GM12878 (cell line): ENCODE data around the gene LIMK1. TPM values are rescaled to one million over a fixed set of nuclear protein-coding genes. Genes with fewer than 3 reads are reported as not detected.

Experiments
- ATAC-seq: fragments of 200-7000 bp; cut with Tn5 transposase; 3 replicates; pipeline ENCODE4 v1.9.1; 2020; ENCODE audit warnings: mild to moderate bottlenecking, moderate library complexity
- BruUV-seq: library from RNA; stranded (reverse); fragments of 400-500 nt; replicated peaks from 2 replicates; lab custom pipeline; 2021; lab: Mats Ljungman, UMichigan
- CTCF ChIA-PET: fragments of 300-600 bp; sonication (Branson Sonifier 250); formaldehyde crosslinking; extraction: SDS; loops from one replicate; lab custom pipeline; 2021; ENCODE audit warnings: inconsistent platforms; lab: Yijun Ruan, JAX
- POLR2A ChIA-PET: fragments of 350-600 bp; formaldehyde crosslinking; extraction: SDS; loops from one replicate; lab custom pipeline; 2021; ENCODE audit warnings: inconsistent platforms; lab: Charles Lee
- RAD21 ChIA-PET: fragments of 300-600 bp; sonication (Branson Sonifier 250); formaldehyde crosslinking; loops from one replicate; lab custom pipeline; 2023; ENCODE audit warnings: antibody characterized with exemption; ENCODE audit not compliant: unreplicated experiment; lab: Charles Lee
- SMC1A ChIA-PET: fragments of 300-600 bp; sonication (Branson Sonifier 250); formaldehyde crosslinking; loops from one replicate; lab custom pipeline; 2023; ENCODE audit not compliant: unreplicated experiment, uncharacterized antibody; lab: Charles Lee
- DNase-seq: peaks from one replicate; pipeline ENCODE4 v3.0.0-alpha.2; 2011; ENCODE audit warnings: low read depth, low spot score
- FAIRE-seq: peaks from 3 replicates; lab custom pipeline; 2011; peaks lifted over from hg19 to GRCh38; lab: Jason Lieb, UNC
- H2AFZ ChIP-seq: 2 replicates; pipeline ENCODE4 v1.6.0; 2011; ENCODE audit warnings: low read depth, low read length, control low read depth; ENCODE audit not compliant: control insufficient read depth
- H3K27ac ChIP-seq: 2 replicates; pipeline ENCODE4 v1.5.1; 2011; ENCODE audit warnings: control low read depth; ENCODE audit not compliant: control insufficient read depth, insufficient read depth
- H3K27me3 ChIP-seq, 2 experiments: replicated peaks in 1 of 2; 2 replicates each; pipeline versions ENCODE4 v1.6.0 to v1.6.1; 2011; ENCODE audit warnings: low read length in 1 of 2; ENCODE audit not compliant: control insufficient read depth in 2 of 2, insufficient read depth in 2 of 2
- H3K36me3 ChIP-seq, 2 experiments: 2 replicates each; pipeline ENCODE4 v1.5.1; 2011; ENCODE audit warnings: low read length in 1 of 2; ENCODE audit not compliant: control insufficient read depth in 2 of 2, insufficient read depth in 2 of 2
- H3K4me1 ChIP-seq: 2 replicates; pipeline ENCODE4 v1.6.1; 2011; ENCODE audit warnings: mild to moderate bottlenecking, low read length, moderate library complexity, mixed read lengths; ENCODE audit not compliant: control insufficient read depth, insufficient read depth
- H3K4me2 ChIP-seq: 2 replicates; pipeline ENCODE4 v1.6.0; 2011; ENCODE audit warnings: control low read depth; ENCODE audit not compliant: control insufficient read depth, insufficient read depth
- H3K4me3 ChIP-seq: fragments of 200-600 bp; sonication (generic); 2 replicates; pipeline ENCODE4 v1.5.1; 2016
- H3K79me2 ChIP-seq: 2 replicates; pipeline ENCODE4 v1.6.0; 2011; ENCODE audit warnings: low read length; ENCODE audit not compliant: control insufficient read depth, insufficient read depth
- H3K9ac ChIP-seq: 2 replicates; pipeline ENCODE4 v1.8.0; 2011; ENCODE audit warnings: low read length, control low read depth, mixed read lengths; ENCODE audit not compliant: control insufficient read depth, insufficient read depth
- H3K9me3 ChIP-seq: replicated peaks from 3 replicates; pipeline ENCODE4 v1.5.1; 2011; ENCODE audit warnings: mild to moderate bottlenecking, low read length; ENCODE audit not compliant: control insufficient read depth, insufficient read depth
- H4K20me1 ChIP-seq: 2 replicates; pipeline ENCODE4 v1.6.0; 2011; ENCODE audit not compliant: control insufficient read depth, insufficient read depth
- MEF2A ChIP-seq: IDR thresholded peaks from 2 replicates; pipeline ENCODE4 v1.6.1; 2011; ENCODE audit warnings: low read depth, mild to moderate bottlenecking, low read length, moderate library complexity; ENCODE audit not compliant: insufficient read depth
- RCOR1 ChIP-seq: conservative IDR thresholded peaks from 2 replicates; pipeline ENCODE4 v1.6.1; 2012; ENCODE audit warnings: low read depth, low read length, improper control_type of control experiment
- TAF1 ChIP-seq: IDR thresholded peaks from 2 replicates; pipeline ENCODE4 v1.6.1; 2011; ENCODE audit warnings: mild to moderate bottlenecking, low read depth, low read length, borderline replicate concordance
- WGBS: methylation state at CpG from one replicate; pipeline ENCODE4 v1.1.6; 2016; ENCODE audit warnings: low lambda C conversion rate; ENCODE audit not compliant: insufficient replicate concordance, insufficient coverage; ENCODE audit errors: missing lambda C conversion rate; 5-methylcytosine and 5-hydroxymethylcytosine counted together
- in situ Hi-C: fragments of 300-500 bp; cut with MboI; formaldehyde crosslinking; loops from 9 replicates; pipeline ENCODE4 v1.14.3; 2018; ENCODE audit warnings: mixed read lengths
- intact Hi-C: fragments of 100-400 bp; cut with micrococcal nuclease; formaldehyde crosslinking; loops from one replicate; pipeline ENCODE4 v1.14.2; 2022; ENCODE audit not compliant: unreplicated experiment
- polyA plus RNA-seq, 11 experiments: library from polyadenylated mRNA; depleted of rRNA in 4 of 11; unstranded in 6 of 11; stranded (reverse) in 5 of 11; fragments of >200 nt; fragmentation: Nextera tagmentation in 4 of 11; fragmentation: Illumina TruSeq in 1 of 11; extraction: Ambion mirVana in 4 of 11; extraction: Trizol in 1 of 11; gene quantifications; 1 replicate in 1 of 11; 2 replicates in 10 of 11; pipeline versions ENCODE4 v1.2.1 to v1.2.3, GENCODE V29; 2011 to 2016; ENCODE audit warnings: inconsistent platforms in 2 of 11, missing spikeins in 2 of 11, low read depth in 1 of 11
- total RNA-seq, 4 experiments: library from RNA; depleted of rRNA in 3 of 4; stranded (reverse); fragments of >200 nt in 3 of 4; fragmentation: Illumina TruSeq in 1 of 4; extraction: Trizol in 1 of 4; gene quantifications; 2 replicates each; pipeline versions ENCODE4 v1.2.1 to v1.2.3, GENCODE V29; 2013 to 2021

LIMK1 gene
- total and polyA plus RNA-seq, 10 of the 15 experiments (the other 5 are each of a cell fraction or from before 2014, with no cell fraction given): 0.71 to 59.4 (median 28.8) TPM

DNA sequence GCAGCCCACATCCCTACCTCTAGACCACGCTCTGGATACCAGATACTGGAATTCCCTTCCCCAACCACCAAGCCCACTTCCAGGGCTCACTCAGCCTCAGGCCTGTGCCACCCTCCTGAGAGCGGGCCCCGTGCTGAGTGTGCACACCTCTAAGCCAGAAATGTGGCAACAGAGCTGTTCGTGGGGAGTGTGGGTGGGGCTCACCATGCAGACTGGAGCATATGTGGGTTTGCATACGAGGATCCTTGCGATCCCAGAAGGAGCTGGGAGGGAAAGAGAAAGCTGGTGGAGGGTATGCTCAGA, 13.0 kb upstream of the LIMK1 start:
- H3K27ac ChIP-seq: no peak overlapping the region
- in situ Hi-C loops: no loop called here
- RAD21 ChIA-PET: interaction anchor here (0.6 to 1.0 kb wide), 2 partner anchors 136 to 195 kb away, joined by 4 to 7 read pairs; no protein-coding TSS in a partner anchor
- SMC1A ChIA-PET: interaction anchor here (0.6 to 2.4 kb wide), 10 partner anchors 30 to 137 kb away, joined by 3 to 8 read pairs (median 3); no protein-coding TSS in a partner anchor
- POLR2A ChIA-PET: interaction anchor here (0.6 to 0.7 kb wide), 2 partner anchors 106 to 120 kb away, joined by 3 to 7 read pairs; no protein-coding TSS in a partner anchor
- BruUV-seq: no TSS peak
- no peaks in the 10 kb centered on the region; a peak in 1 of 4 replicates for H3K36me3 ChIP-seq
- H3K4me1 ChIP-seq: no peaks in the 10 kb centered on the region
- H3K4me3 ChIP-seq: no peak overlapping the region
- no peak for FAIRE-seq
- CTCF ChIA-PET: interaction anchor here (0.8 to 5.1 kb wide), 8 partner anchors 10 to 330 kb away, joined by 3 to 58 read pairs (median 6); partner anchors contain the start of gene EIF4H
- no peaks in the 10 kb centered on the region for H3K27me3 ChIP-seq
- no peaks in the 10 kb centered on the region for H3K9me3 ChIP-seq
- no peak for TF ChIP-seq TAF1
- no peak for TF ChIP-seq RCOR1
- TF ChIP-seq, all 136 proteins: peak for 0
- DNase-seq (no peak), ATAC-seq (no peak)
- Histone ChIP-seq H3K79me2 (no peaks in the 10 kb centered on the region), H2AFZ (no peak overlapping the region), H3K4me2 (no peak overlapping the region), H3K9ac (no peak overlapping the region), H4K20me1 (no peaks in the 10 kb centered on the region)
- 66% methylated on average over 6 of the region's 6 CpGs for WGBS
- intact Hi-C loops: no loop called here

DNA sequence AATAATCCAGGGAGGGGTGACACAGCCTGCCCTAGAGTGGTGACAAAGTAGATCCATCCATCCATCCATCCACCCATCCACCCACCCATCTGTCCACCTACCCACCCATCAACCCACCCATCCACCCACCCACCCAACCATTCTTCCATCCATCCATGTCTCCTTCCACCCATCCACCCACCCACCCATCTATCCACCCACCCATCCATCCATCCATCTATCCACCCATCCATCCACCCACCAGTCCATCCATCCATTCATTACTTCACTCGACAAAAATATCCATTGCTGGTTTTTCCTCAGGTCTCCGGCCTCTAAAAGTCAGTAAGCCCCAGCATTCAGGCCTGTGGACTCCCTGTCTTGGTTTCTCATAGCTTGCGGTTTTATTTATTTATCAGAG, 12.5 kb upstream of the LIMK1 start:
- no peak overlapping the region for H3K27ac ChIP-seq
- no peaks in the 10 kb centered on the region for H4K20me1 ChIP-seq
- no peak for ATAC-seq
- ChIA-PET POLR2A (no interaction called here), CTCF (interaction anchor here (0.9 to 5.1 kb wide), 4 partner anchors 9 to 330 kb away, joined by 4 to 51 read pairs (median 20); no protein-coding TSS in a partner anchor), SMC1A (interaction anchor here (0.7 kb wide), 1 partner anchor 13 kb away, joined by 3 read pairs; no protein-coding TSS in a partner anchor), RAD21 (no interaction called here)
- no peaks in the 10 kb centered on the region for H3K4me1 ChIP-seq
- intact Hi-C loops (no loop called here), in situ Hi-C loops (no loop called here)
- H2AFZ ChIP-seq: no peak overlapping the region
- FAIRE-seq: no peak
- H3K9ac ChIP-seq: no peak overlapping the region
- no peaks in the 10 kb centered on the region for H3K27me3 ChIP-seq
- H3K9me3 ChIP-seq: no peaks in the 10 kb centered on the region
- BruUV-seq: no TSS peak
- no peaks in the 10 kb centered on the region; a peak in 1 of 4 replicates for H3K36me3 ChIP-seq
- H3K79me2 ChIP-seq: no peaks in the 10 kb centered on the region
- H3K4me2 ChIP-seq: no peak overlapping the region
- no peak for DNase-seq
- TF ChIP-seq MEF2A: no peak
- 65% methylated on average over 3 of the region's 3 CpGs for WGBS
- no peak overlapping the region for H3K4me3 ChIP-seq
